ENCODE measurements around the gene TNFRSF14. TPM values are rescaled to one million over a fixed set of nuclear protein-coding genes. Genes with fewer than 3 reads are reported as not detected.

TNFRSF14 gene
- total and polyA plus RNA-seq, 2 experiments from 2014 or later, result not detected

DNA sequence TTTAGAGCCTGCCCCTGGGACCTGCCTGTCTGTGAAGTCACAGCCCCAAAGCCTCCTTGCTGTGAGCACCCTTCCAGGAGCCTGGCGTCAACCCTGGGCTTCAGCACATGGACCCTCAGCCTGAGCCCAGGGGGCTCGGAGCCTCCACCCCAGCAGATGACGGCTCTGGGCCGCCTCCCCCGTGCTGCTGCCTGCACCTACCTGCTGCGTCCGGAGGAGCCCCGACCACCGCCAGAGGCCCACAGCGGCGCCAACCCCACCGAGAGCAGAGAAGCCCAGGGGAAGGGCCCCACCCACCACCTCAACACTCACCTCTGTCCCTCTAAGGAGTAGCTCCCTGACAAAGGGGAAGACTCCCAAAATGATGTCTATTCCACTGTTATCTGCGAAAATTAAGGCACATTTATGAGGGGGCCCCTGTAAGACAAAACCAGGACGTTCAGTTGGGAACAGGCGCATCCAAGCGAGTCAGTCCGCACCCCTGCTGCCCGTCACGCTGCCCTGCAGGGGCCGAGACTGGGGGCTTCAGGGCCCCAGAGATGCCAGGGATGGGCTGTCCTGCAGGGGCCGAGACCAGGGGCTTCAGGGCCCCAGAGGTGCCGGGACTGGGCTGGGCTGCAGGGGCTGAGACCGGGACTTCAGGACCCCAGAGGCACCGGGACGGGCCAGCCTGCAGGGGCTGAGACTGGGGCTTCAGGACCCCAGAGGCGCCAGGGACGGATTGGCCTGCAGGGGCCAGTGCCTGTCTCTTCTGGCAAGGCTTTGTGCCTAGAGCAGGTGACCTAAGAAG is 45.6 kb upstream of the TNFRSF14 start:
- Histone ChIP-seq H3F3A (replicated peaks; ENCODE audit: low read depth) (no peaks in the 10 kb centered on the region), H2AFZ (no peak overlapping the region), H3K27me3 (ENCODE audit: insufficient read depth) (no peaks in the 10 kb centered on the region), H3K4me1 (ENCODE audit: insufficient read depth) (no peaks in the 10 kb centered on the region), H3K4me2 (no peak overlapping the region), H3K36me3 (ENCODE audit: insufficient read depth) (no peaks in the 10 kb centered on the region; the same call in 1 of the 2 replicates), H4K20me1 (replicated peaks; ENCODE audit: insufficient read depth) (no peaks in the 10 kb centered on the region; the same call in 1 of the 2 replicates), H3K79me2 (replicated peaks; ENCODE audit: insufficient read depth) (no peaks in the 10 kb centered on the region), H3K27ac (ENCODE audit: low read depth) (no peak overlapping the region), H3K9me2 (ENCODE audit: insufficient read depth) (no peaks in the 10 kb centered on the region), H3K4me3 (no peak overlapping the region)
- no peaks in the 10 kb centered on the region for H3K4me1 Mint-ChIP-seq
- H3K36me3 Mint-ChIP-seq (ENCODE audit: low read depth), result peaks cover 22% of the 10 kb centered on the region
- TF ChIP-seq CREB1 (CRISPR knock-in tag; IDR thresholded peaks at IDR 0.05; ENCODE audit: low read depth) (no peak), JUNB (IDR thresholded peaks at IDR 0.05; ENCODE audit: unreplicated experiment) (no peak), NANOG (IDR thresholded peaks at IDR 0.05; ENCODE audit: borderline replicate concordance) (no peak), ZNF114 (CRISPR knock-in tag; IDR thresholded peaks at IDR 0.05) (no peak), ZNF331 (CRISPR knock-in tag; IDR thresholded peaks at IDR 0.05; ENCODE audit: low read depth) (no peak), EZH2 (IDR thresholded peaks at IDR 0.05; ENCODE audit: low read depth, unreplicated experiment) (no peak), EZH2phosphoT487 (IDR thresholded peaks at IDR 0.05; ENCODE audit: unreplicated experiment) (no peak), POLR2AphosphoS5 (IDR thresholded peaks at IDR 0.05; ENCODE audit: low read depth) (no peak), STAT1 (IDR thresholded peaks at IDR 0.05; ENCODE audit: unreplicated experiment) (no peak)
- TF ChIP-seq, protein P1, sequence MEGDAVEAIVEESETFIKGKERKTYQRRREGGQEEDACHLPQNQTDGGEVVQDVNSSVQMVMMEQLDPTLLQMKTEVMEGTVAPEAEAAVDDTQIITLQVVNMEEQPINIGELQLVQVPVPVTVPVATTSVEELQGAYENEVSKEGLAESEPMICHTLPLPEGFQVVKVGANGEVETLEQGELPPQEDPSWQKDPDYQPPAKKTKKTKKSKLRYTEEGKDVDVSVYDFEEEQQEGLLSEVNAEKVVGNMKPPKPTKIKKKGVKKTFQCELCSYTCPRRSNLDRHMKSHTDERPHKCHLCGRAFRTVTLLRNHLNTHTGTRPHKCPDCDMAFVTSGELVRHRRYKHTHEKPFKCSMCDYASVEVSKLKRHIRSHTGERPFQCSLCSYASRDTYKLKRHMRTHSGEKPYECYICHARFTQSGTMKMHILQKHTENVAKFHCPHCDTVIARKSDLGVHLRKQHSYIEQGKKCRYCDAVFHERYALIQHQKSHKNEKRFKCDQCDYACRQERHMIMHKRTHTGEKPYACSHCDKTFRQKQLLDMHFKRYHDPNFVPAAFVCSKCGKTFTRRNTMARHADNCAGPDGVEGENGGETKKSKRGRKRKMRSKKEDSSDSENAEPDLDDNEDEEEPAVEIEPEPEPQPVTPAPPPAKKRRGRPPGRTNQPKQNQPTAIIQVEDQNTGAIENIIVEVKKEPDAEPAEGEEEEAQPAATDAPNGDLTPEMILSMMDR (conservative IDR thresholded peaks at IDR 0.05; ENCODE audit: low read depth in 2 of 2), result no peak
- TF ChIP-seq, protein P2, sequence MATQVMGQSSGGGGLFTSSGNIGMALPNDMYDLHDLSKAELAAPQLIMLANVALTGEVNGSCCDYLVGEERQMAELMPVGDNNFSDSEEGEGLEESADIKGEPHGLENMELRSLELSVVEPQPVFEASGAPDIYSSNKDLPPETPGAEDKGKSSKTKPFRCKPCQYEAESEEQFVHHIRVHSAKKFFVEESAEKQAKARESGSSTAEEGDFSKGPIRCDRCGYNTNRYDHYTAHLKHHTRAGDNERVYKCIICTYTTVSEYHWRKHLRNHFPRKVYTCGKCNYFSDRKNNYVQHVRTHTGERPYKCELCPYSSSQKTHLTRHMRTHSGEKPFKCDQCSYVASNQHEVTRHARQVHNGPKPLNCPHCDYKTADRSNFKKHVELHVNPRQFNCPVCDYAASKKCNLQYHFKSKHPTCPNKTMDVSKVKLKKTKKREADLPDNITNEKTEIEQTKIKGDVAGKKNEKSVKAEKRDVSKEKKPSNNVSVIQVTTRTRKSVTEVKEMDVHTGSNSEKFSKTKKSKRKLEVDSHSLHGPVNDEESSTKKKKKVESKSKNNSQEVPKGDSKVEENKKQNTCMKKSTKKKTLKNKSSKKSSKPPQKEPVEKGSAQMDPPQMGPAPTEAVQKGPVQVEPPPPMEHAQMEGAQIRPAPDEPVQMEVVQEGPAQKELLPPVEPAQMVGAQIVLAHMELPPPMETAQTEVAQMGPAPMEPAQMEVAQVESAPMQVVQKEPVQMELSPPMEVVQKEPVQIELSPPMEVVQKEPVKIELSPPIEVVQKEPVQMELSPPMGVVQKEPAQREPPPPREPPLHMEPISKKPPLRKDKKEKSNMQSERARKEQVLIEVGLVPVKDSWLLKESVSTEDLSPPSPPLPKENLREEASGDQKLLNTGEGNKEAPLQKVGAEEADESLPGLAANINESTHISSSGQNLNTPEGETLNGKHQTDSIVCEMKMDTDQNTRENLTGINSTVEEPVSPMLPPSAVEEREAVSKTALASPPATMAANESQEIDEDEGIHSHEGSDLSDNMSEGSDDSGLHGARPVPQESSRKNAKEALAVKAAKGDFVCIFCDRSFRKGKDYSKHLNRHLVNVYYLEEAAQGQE (IDR thresholded peaks at IDR 0.05; ENCODE audit: unreplicated experiment), result no peak
- TF ChIP-seq, protein P3, sequence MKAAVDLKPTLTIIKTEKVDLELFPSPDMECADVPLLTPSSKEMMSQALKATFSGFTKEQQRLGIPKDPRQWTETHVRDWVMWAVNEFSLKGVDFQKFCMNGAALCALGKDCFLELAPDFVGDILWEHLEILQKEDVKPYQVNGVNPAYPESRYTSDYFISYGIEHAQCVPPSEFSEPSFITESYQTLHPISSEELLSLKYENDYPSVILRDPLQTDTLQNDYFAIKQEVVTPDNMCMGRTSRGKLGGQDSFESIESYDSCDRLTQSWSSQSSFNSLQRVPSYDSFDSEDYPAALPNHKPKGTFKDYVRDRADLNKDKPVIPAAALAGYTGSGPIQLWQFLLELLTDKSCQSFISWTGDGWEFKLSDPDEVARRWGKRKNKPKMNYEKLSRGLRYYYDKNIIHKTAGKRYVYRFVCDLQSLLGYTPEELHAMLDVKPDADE (IDR thresholded peaks at IDR 0.05), result no peak
- TF ChIP-seq, protein P4, sequence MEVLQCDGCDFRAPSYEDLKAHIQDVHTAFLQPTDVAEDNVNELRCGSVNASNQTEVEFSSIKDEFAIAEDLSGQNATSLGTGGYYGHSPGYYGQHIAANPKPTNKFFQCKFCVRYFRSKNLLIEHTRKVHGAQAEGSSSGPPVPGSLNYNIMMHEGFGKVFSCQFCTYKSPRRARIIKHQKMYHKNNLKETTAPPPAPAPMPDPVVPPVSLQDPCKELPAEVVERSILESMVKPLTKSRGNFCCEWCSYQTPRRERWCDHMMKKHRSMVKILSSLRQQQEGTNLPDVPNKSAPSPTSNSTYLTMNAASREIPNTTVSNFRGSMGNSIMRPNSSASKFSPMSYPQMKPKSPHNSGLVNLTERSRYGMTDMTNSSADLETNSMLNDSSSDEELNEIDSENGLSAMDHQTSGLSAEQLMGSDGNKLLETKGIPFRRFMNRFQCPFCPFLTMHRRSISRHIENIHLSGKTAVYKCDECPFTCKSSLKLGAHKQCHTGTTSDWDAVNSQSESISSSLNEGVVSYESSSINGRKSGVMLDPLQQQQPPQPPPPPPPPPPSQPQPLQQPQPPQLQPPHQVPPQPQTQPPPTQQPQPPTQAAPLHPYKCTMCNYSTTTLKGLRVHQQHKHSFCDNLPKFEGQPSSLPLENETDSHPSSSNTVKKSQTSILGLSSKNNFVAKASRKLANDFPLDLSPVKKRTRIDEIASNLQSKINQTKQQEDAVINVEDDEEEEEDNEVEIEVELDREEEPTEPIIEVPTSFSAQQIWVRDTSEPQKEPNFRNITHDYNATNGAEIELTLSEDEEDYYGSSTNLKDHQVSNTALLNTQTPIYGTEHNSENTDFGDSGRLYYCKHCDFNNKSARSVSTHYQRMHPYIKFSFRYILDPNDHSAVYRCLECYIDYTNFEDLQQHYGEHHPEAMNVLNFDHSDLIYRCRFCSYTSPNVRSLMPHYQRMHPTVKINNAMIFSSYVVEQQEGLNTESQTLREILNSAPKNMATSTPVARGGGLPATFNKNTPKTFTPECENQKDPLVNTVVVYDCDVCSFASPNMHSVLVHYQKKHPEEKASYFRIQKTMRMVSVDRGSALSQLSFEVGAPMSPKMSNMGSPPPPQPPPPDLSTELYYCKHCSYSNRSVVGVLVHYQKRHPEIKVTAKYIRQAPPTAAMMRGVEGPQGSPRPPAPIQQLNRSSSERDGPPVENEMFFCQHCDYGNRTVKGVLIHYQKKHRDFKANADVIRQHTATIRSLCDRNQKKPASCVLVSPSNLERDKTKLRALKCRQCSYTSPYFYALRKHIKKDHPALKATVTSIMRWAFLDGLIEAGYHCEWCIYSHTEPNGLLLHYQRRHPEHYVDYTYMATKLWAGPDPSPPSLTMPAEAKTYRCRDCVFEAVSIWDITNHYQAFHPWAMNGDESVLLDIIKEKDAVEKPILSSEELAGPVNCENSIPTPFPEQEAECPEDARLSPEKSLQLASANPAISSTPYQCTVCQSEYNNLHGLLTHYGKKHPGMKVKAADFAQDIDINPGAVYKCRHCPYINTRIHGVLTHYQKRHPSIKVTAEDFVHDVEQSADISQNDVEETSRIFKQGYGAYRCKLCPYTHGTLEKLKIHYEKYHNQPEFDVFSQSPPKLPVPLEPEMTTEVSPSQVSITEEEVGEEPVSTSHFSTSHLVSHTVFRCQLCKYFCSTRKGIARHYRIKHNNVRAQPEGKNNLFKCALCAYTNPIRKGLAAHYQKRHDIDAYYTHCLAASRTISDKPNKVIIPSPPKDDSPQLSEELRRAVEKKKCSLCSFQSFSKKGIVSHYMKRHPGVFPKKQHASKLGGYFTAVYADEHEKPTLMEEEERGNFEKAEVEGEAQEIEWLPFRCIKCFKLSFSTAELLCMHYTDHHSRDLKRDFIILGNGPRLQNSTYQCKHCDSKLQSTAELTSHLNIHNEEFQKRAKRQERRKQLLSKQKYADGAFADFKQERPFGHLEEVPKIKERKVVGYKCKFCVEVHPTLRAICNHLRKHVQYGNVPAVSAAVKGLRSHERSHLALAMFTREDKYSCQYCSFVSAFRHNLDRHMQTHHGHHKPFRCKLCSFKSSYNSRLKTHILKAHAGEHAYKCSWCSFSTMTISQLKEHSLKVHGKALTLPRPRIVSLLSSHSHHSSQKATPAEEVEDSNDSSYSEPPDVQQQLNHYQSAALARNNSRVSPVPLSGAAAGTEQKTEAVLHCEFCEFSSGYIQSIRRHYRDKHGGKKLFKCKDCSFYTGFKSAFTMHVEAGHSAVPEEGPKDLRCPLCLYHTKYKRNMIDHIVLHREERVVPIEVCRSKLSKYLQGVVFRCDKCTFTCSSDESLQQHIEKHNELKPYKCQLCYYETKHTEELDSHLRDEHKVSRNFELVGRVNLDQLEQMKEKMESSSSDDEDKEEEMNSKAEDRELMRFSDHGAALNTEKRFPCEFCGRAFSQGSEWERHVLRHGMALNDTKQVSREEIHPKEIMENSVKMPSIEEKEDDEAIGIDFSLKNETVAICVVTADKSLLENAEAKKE (CRISPR knock-in tag; IDR thresholded peaks at IDR 0.05), result no peak
- H3K4me3 Mint-ChIP-seq, result no peak overlapping the region
- DNase-seq (ENCODE audit: low spot score) (no peak), ATAC-seq (no peak)
- H3K27ac Mint-ChIP-seq, result no peak overlapping the region
- H3K9me3 Mint-ChIP-seq, result no peaks in the 10 kb centered on the region
- H3K27me3 Mint-ChIP-seq (ENCODE audit: insufficient read depth, low read depth, poor library complexity), result peaks cover 2% of the 10 kb centered on the region
